GM23338 (cell line): ENCODE results near the gene ANKS1B.
"Not testable (repeated sequence)": the region's sequence is repeated elsewhere in the genome, so short reads cannot be mapped to it uniquely, and the experiment has no call there.

Experiments used
- EZH2 ChIP-seq: fragments of 200-600 bp; sonication (generic); IDR thresholded peaks from one replicate; pipeline ENCODE4 v1.8.0; 2017; ENCODE audit warnings: antibody characterized with exemption, mild to moderate bottlenecking, low read depth; ENCODE audit not compliant: unreplicated experiment
- EZH2phosphoT487 ChIP-seq: fragments of 200-600 bp; sonication (generic); IDR thresholded peaks from one replicate; pipeline ENCODE4 v1.8.1; 2018; ENCODE audit warnings: antibody characterized with exemption; ENCODE audit not compliant: unreplicated experiment
- NANOG ChIP-seq: IDR thresholded peaks from 2 replicates; pipeline ENCODE4 v1.6.1; 2016; ENCODE audit warnings: antibody characterized with exemption, borderline replicate concordance
- POLR2AphosphoS5 ChIP-seq: IDR thresholded peaks from 2 replicates; pipeline ENCODE4 v1.6.1; 2016; ENCODE audit warnings: antibody characterized with exemption, low read depth
- TF ChIP-seq, protein P1 (sequence below), 2 experiments: fragments of 200-600 bp in 1 of 2; sonication (generic) in 1 of 2; conservative IDR thresholded peaks; 2 replicates each; pipeline versions ENCODE4 v1.5.1 to v1.6.1; 2016 to 2017; ENCODE audit warnings: antibody characterized with exemption in 2 of 2, low read depth in 2 of 2, mild to moderate bottlenecking in 2 of 2, moderate library complexity in 1 of 2
- TF ChIP-seq, protein P2 (sequence below): IDR thresholded peaks from one replicate; pipeline ENCODE4 v1.6.1; 2018; ENCODE audit warnings: antibody characterized with exemption; ENCODE audit not compliant: unreplicated experiment

DNA sequence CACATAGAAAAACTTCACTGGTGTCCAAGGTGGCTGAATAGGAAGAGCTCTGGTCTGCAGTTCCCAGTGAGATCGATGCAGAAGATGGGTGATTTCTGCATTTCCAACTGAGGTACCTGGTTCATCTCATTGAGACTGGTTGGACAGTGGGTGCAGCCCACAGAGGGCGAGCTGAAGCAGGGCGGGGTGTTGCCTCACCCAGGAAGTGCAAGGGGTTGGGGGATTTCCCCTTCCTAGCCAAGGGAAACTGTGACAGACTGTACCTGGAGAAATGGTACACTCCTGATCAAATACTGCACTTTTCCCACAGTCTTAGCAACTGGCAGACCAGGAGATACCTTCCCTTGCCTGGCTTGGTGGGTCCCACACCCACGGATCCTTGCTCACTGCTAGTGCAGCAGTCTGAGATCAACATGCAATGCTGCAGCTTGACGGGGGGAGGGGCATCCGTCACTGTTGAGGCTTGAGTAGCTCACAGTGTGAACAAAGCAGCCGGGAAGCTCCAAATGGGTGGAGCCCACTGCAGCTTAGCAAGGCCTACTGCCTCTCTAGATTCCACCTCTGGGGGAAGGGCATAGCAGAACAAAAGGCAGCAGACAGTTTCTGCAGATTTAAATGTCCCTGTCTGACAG, 746.7 kb downstream of the ANKS1B start:
- TF ChIP-seq EZH2phosphoT487, EZH2, POLR2AphosphoS5, NANOG: not testable (repeated sequence)
- TF ChIP-seq, protein P1, sequence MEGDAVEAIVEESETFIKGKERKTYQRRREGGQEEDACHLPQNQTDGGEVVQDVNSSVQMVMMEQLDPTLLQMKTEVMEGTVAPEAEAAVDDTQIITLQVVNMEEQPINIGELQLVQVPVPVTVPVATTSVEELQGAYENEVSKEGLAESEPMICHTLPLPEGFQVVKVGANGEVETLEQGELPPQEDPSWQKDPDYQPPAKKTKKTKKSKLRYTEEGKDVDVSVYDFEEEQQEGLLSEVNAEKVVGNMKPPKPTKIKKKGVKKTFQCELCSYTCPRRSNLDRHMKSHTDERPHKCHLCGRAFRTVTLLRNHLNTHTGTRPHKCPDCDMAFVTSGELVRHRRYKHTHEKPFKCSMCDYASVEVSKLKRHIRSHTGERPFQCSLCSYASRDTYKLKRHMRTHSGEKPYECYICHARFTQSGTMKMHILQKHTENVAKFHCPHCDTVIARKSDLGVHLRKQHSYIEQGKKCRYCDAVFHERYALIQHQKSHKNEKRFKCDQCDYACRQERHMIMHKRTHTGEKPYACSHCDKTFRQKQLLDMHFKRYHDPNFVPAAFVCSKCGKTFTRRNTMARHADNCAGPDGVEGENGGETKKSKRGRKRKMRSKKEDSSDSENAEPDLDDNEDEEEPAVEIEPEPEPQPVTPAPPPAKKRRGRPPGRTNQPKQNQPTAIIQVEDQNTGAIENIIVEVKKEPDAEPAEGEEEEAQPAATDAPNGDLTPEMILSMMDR (conservative IDR thresholded peaks at IDR 0.05; ENCODE audit: low read depth in 2 of 2), result not testable (repeated sequence)
- TF ChIP-seq, protein P2, sequence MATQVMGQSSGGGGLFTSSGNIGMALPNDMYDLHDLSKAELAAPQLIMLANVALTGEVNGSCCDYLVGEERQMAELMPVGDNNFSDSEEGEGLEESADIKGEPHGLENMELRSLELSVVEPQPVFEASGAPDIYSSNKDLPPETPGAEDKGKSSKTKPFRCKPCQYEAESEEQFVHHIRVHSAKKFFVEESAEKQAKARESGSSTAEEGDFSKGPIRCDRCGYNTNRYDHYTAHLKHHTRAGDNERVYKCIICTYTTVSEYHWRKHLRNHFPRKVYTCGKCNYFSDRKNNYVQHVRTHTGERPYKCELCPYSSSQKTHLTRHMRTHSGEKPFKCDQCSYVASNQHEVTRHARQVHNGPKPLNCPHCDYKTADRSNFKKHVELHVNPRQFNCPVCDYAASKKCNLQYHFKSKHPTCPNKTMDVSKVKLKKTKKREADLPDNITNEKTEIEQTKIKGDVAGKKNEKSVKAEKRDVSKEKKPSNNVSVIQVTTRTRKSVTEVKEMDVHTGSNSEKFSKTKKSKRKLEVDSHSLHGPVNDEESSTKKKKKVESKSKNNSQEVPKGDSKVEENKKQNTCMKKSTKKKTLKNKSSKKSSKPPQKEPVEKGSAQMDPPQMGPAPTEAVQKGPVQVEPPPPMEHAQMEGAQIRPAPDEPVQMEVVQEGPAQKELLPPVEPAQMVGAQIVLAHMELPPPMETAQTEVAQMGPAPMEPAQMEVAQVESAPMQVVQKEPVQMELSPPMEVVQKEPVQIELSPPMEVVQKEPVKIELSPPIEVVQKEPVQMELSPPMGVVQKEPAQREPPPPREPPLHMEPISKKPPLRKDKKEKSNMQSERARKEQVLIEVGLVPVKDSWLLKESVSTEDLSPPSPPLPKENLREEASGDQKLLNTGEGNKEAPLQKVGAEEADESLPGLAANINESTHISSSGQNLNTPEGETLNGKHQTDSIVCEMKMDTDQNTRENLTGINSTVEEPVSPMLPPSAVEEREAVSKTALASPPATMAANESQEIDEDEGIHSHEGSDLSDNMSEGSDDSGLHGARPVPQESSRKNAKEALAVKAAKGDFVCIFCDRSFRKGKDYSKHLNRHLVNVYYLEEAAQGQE, result not testable (repeated sequence)
